Measurements from ENCODE around the gene NANP.

Gene NANP

GRCh38 chr20:25576783-25577530 is 46.9 kb downstream of the NANP start:
- DNase-seq (ENCODE audit: insufficient read length), result no peak
- TF ChIP-seq TAF1 (IDR thresholded peaks at IDR 0.05; ENCODE audit: borderline replicate concordance, low read depth, low read length), result no peak
- no peak for TF ChIP-seq POLR2AphosphoS5 (IDR thresholded peaks at IDR 0.05; ENCODE audit: low read depth, low read length)
- no peak for TF ChIP-seq POLR2A (IDR thresholded peaks at IDR 0.05; ENCODE audit: low read depth, low read length)
- no peak for FAIRE-seq

- DNase-seq (ENCODE audit: insufficient read length), result no peak
- no peak for FAIRE-seq
- TF ChIP-seq POLR2A (IDR thresholded peaks at IDR 0.05; ENCODE audit: low read depth, low read length), result no peak
- no peak for TF ChIP-seq POLR2AphosphoS5 (IDR thresholded peaks at IDR 0.05; ENCODE audit: low read depth, low read length)
- no peak for TF ChIP-seq TAF1 (IDR thresholded peaks at IDR 0.05; ENCODE audit: borderline replicate concordance, low read depth, low read length)
Measured at GRCh38 chr20:25574411-25574810, 49.4 kb downstream of the NANP start.

GRCh38 chr20:25573288-25574251 is 50.2 kb downstream of the NANP start:
- TF ChIP-seq POLR2AphosphoS5 (IDR thresholded peaks at IDR 0.05; ENCODE audit: low read depth, low read length) (no peak), POLR2A (IDR thresholded peaks at IDR 0.05; ENCODE audit: low read depth, low read length) (no peak), TAF1 (IDR thresholded peaks at IDR 0.05; ENCODE audit: borderline replicate concordance, low read depth, low read length) (no peak)
- DNase-seq (ENCODE audit: insufficient read length) (no peak), FAIRE-seq (no peak)

- DNase-seq (ENCODE audit: insufficient read length), result no peak
- no peak for FAIRE-seq
Measured at GRCh38 chr20:25571817-25572216, 52.0 kb downstream of the NANP start.

GRCh38 chr20:25571240-25571639 is 52.6 kb downstream of the NANP start:
- no peak for DNase-seq (ENCODE audit: insufficient read length)
- TF ChIP-seq POLR2A (IDR thresholded peaks at IDR 0.05; ENCODE audit: low read depth, low read length) (no peak), POLR2AphosphoS5 (IDR thresholded peaks at IDR 0.05; ENCODE audit: low read depth, low read length) (no peak)
- no peak for FAIRE-seq

More at GRCh38 chr20:25571817-25572216, 52.0 kb downstream of the NANP start:
- no peak for TF ChIP-seq POLR2A (IDR thresholded peaks at IDR 0.05; ENCODE audit: low read depth, low read length)
- no peak for TF ChIP-seq POLR2AphosphoS5 (IDR thresholded peaks at IDR 0.05; ENCODE audit: low read depth, low read length)
- TF ChIP-seq TAF1 (IDR thresholded peaks at IDR 0.05; ENCODE audit: borderline replicate concordance, low read depth, low read length), result no peak

- DNase-seq (ENCODE audit: insufficient read length), result no peak
- TF ChIP-seq TAF1 (IDR thresholded peaks at IDR 0.05; ENCODE audit: borderline replicate concordance, low read depth, low read length) (no peak), POLR2A (IDR thresholded peaks at IDR 0.05; ENCODE audit: low read depth, low read length) (no peak), POLR2AphosphoS5 (IDR thresholded peaks at IDR 0.05; ENCODE audit: low read depth, low read length) (no peak)
- no peak for FAIRE-seq
Measured at GRCh38 chr20:25570148-25570530, 53.7 kb downstream of the NANP start.

GRCh38 chr20:25567286-25567685 is 56.5 kb downstream of the NANP start:
- TF ChIP-seq POLR2A (IDR thresholded peaks at IDR 0.05; ENCODE audit: low read depth, low read length) (no peak), TAF1 (IDR thresholded peaks at IDR 0.05; ENCODE audit: borderline replicate concordance, low read depth, low read length) (no peak), POLR2AphosphoS5 (IDR thresholded peaks at IDR 0.05; ENCODE audit: low read depth, low read length) (no peak)
- no peak for DNase-seq (ENCODE audit: insufficient read length)
- FAIRE-seq, result no peak

- TF ChIP-seq POLR2A (IDR thresholded peaks at IDR 0.05; ENCODE audit: low read depth, low read length) (no peak), TAF1 (IDR thresholded peaks at IDR 0.05; ENCODE audit: borderline replicate concordance, low read depth, low read length) (no peak), POLR2AphosphoS5 (IDR thresholded peaks at IDR 0.05; ENCODE audit: low read depth, low read length) (no peak)
- DNase-seq (ENCODE audit: insufficient read length), result no peak
- no peak for FAIRE-seq
Measured at GRCh38 chr20:25566821-25567220, 57.0 kb downstream of the NANP start.

- no peak for DNase-seq (ENCODE audit: insufficient read length)
- no peak for TF ChIP-seq POLR2AphosphoS5 (IDR thresholded peaks at IDR 0.05; ENCODE audit: low read depth, low read length)
- TF ChIP-seq TAF1 (IDR thresholded peaks at IDR 0.05; ENCODE audit: borderline replicate concordance, low read depth, low read length), result no peak
- TF ChIP-seq POLR2A (IDR thresholded peaks at IDR 0.05; ENCODE audit: low read depth, low read length), result no peak
- no peak for FAIRE-seq
Measured at GRCh38 chr20:25565578-25566157, 58.1 kb downstream of the NANP start.

- no peak for DNase-seq (ENCODE audit: insufficient read length)
- no peak for FAIRE-seq
- no peak for TF ChIP-seq TAF1 (IDR thresholded peaks at IDR 0.05; ENCODE audit: borderline replicate concordance, low read depth, low read length)
- TF ChIP-seq POLR2AphosphoS5 (IDR thresholded peaks at IDR 0.05; ENCODE audit: low read depth, low read length), result no peak
- no peak for TF ChIP-seq POLR2A (IDR thresholded peaks at IDR 0.05; ENCODE audit: low read depth, low read length)
Measured at GRCh38 chr20:25563876-25564275, 59.9 kb downstream of the NANP start.

GRCh38 chr20:25563362-25563761 is 60.5 kb downstream of the NANP start:
- no peak for DNase-seq (ENCODE audit: insufficient read length)
- no peak for TF ChIP-seq TAF1 (IDR thresholded peaks at IDR 0.05; ENCODE audit: borderline replicate concordance, low read depth, low read length)
- no peak for TF ChIP-seq POLR2A (IDR thresholded peaks at IDR 0.05; ENCODE audit: low read depth, low read length)
- no peak for TF ChIP-seq POLR2AphosphoS5 (IDR thresholded peaks at IDR 0.05; ENCODE audit: low read depth, low read length)
- FAIRE-seq, result no peak
